ENCODE data around the gene NOVA1. TPM values are rescaled to one million over a fixed set of nuclear protein-coding genes. Genes with fewer than 3 reads are reported as not detected.
A peak's percentile ranks its signal among the peaks of the same experiment; 100 is the strongest.

The NOVA1 gene
- total RNA-seq, 1 donor from 2014 or later, result 62.7 TPM

- Mint-ChIP-seq H3K4me1 (peaks cover 13% of the 10 kb centered on the region), H3K36me3 (ENCODE audit: low read depth) (no peaks in the 10 kb centered on the region), H3K27ac (ENCODE audit: unreplicated experiment) (no peak overlapping the region), H3K9me3 (no peaks in the 10 kb centered on the region), H3K27me3 (ENCODE audit: low read depth) (no peaks in the 10 kb centered on the region), H3K4me3 (no peak overlapping the region)
- no peak for TF ChIP-seq CTCF (conservative IDR thresholded peaks at IDR 0.05)
- DNase-seq (ENCODE audit: low read depth, low spot score), result no peak
Observed at GRCh38 chr14:26602902-26603301, 5.1 kb upstream of the NOVA1 start.

- Mint-ChIP-seq H3K4me3 (peak overlapping the region; percentile 29), H3K9me3 (no peaks in the 10 kb centered on the region), H3K27me3 (ENCODE audit: low read depth) (peaks cover under 1% of the 10 kb centered on the region), H3K27ac (ENCODE audit: unreplicated experiment) (no peak overlapping the region), H3K36me3 (ENCODE audit: low read depth) (no peaks in the 10 kb centered on the region), H3K4me1 (peaks cover 13% of the 10 kb centered on the region)
- no peak for TF ChIP-seq CTCF (conservative IDR thresholded peaks at IDR 0.05)
- DNase-seq (ENCODE audit: low read depth, low spot score), result no peak
Observed at GRCh38 chr14:26601856-26602255, 4.0 kb upstream of the NOVA1 start.

- Mint-ChIP-seq H3K36me3 (ENCODE audit: low read depth) (no peaks in the 10 kb centered on the region), H3K27ac (ENCODE audit: unreplicated experiment) (no peak overlapping the region), H3K4me1 (peaks cover 39% of the 10 kb centered on the region), H3K4me3 (peak overlapping the region; percentile 96), H3K27me3 (ENCODE audit: low read depth) (peaks cover 2% of the 10 kb centered on the region), H3K9me3 (no peaks in the 10 kb centered on the region)
- no peak for DNase-seq (ENCODE audit: low read depth, low spot score)
- no peak for TF ChIP-seq CTCF (conservative IDR thresholded peaks at IDR 0.05)
Observed at GRCh38 chr14:26599291-26599690, 1.5 kb upstream of the NOVA1 start.

GRCh38 chr14:26598672-26599131, 869 bp upstream of the NOVA1 start:
- H3K9me3 Mint-ChIP-seq, result no peaks in the 10 kb centered on the region
- TF ChIP-seq CTCF (conservative IDR thresholded peaks at IDR 0.05), result no peak
- H3K4me1 Mint-ChIP-seq, result peaks cover 45% of the 10 kb centered on the region
- peak overlapping the region; percentile 96 for H3K4me3 Mint-ChIP-seq
- H3K27ac Mint-ChIP-seq (ENCODE audit: unreplicated experiment), result peak overlapping the region; percentile 45
- H3K27me3 Mint-ChIP-seq (ENCODE audit: low read depth), result peaks cover 2% of the 10 kb centered on the region
- no peak for DNase-seq (ENCODE audit: low read depth, low spot score)
- no peaks in the 10 kb centered on the region for H3K36me3 Mint-ChIP-seq (ENCODE audit: low read depth)

GRCh38 chr14:26598081-26598671, 343 bp upstream of the NOVA1 start:
- H3K36me3 Mint-ChIP-seq (ENCODE audit: low read depth), result no peaks in the 10 kb centered on the region
- H3K27me3 Mint-ChIP-seq (ENCODE audit: low read depth), result peaks cover 2% of the 10 kb centered on the region
- peak; percentile 97 for DNase-seq (ENCODE audit: low read depth, low spot score)
- H3K9me3 Mint-ChIP-seq, result no peaks in the 10 kb centered on the region
- H3K4me1 Mint-ChIP-seq, result peaks cover 50% of the 10 kb centered on the region
- H3K4me3 Mint-ChIP-seq, result peak overlapping the region; percentile 96
- peak overlapping the region; percentile 45 for H3K27ac Mint-ChIP-seq (ENCODE audit: unreplicated experiment)
- no peak for TF ChIP-seq CTCF (conservative IDR thresholded peaks at IDR 0.05)

Data from neural crest cell (in vitro differentiated cells).